SK-N-SH (cell line): ENCODE measurements around the gene LMOD3.

ENCODE experiments used
- TF ChIP-seq, protein P1 (sequence below): fragments of 200-600 bp; sonication (generic); IDR thresholded peaks from 2 replicates; pipeline ENCODE4 v1.6.1; 2017; ENCODE audit warnings: antibody characterized with exemption, mild to moderate bottlenecking, moderate library complexity
- TF ChIP-seq, protein P2 (sequence below): fragments of 150-350 bp; IDR thresholded peaks from 2 replicates; pipeline ENCODE4 v1.6.1; 2016; ENCODE audit warnings: mild to moderate bottlenecking, low read depth, low read length

DNA sequence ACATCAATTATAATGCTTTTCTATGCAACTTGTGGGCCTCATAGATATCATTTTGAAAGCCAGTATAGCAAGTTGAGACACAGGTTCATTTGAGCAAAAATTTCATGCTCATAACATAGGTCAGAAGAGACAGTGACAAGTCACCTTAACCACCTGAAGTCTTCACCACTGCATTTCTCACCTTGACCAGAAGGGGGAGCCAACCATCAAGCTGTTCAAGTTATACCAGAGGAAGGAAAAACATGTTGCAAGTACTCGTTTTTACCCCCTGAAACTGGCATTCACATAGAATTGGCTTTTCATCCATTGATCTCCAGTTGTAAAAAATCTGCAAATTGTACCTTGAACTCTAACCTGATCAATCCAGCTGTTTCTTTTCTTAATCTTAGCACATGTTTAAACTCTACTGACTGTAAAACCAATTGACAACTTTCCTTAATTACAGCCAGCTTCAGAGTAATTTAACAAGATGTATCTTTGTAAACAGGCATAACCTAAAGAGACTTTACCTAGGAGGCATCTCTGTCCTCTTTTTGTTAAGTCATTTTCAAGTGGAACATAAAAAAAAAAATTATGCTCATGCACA, 1.4 kb downstream of the LMOD3 start:
- TF ChIP-seq, protein P1, sequence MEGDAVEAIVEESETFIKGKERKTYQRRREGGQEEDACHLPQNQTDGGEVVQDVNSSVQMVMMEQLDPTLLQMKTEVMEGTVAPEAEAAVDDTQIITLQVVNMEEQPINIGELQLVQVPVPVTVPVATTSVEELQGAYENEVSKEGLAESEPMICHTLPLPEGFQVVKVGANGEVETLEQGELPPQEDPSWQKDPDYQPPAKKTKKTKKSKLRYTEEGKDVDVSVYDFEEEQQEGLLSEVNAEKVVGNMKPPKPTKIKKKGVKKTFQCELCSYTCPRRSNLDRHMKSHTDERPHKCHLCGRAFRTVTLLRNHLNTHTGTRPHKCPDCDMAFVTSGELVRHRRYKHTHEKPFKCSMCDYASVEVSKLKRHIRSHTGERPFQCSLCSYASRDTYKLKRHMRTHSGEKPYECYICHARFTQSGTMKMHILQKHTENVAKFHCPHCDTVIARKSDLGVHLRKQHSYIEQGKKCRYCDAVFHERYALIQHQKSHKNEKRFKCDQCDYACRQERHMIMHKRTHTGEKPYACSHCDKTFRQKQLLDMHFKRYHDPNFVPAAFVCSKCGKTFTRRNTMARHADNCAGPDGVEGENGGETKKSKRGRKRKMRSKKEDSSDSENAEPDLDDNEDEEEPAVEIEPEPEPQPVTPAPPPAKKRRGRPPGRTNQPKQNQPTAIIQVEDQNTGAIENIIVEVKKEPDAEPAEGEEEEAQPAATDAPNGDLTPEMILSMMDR = peak; percentile 97
- TF ChIP-seq, protein P2, sequence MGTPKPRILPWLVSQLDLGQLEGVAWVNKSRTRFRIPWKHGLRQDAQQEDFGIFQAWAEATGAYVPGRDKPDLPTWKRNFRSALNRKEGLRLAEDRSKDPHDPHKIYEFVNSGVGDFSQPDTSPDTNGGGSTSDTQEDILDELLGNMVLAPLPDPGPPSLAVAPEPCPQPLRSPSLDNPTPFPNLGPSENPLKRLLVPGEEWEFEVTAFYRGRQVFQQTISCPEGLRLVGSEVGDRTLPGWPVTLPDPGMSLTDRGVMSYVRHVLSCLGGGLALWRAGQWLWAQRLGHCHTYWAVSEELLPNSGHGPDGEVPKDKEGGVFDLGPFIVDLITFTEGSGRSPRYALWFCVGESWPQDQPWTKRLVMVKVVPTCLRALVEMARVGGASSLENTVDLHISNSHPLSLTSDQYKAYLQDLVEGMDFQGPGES = no peak
